DND-41 (cell line): Measurements from ENCODE around the gene SFT2D1.

Source experiments
- EZH2 ChIP-seq: IDR thresholded peaks from 3 replicates; pipeline ENCODE4 v1.6.1; 2012; ENCODE audit warnings: borderline replicate concordance, low read depth, mild to moderate bottlenecking, moderate library complexity, low read length, inconsistent platforms; ENCODE audit not compliant: severe bottlenecking
- TF ChIP-seq, protein P1 (sequence below): IDR thresholded peaks from 2 replicates; pipeline ENCODE4 v1.5.1; 2012; ENCODE audit warnings: borderline replicate concordance, low read length, moderate library complexity, mild to moderate bottlenecking; ENCODE audit not compliant: poor library complexity, severe bottlenecking; ENCODE audit errors: extremely low read depth

DNA sequence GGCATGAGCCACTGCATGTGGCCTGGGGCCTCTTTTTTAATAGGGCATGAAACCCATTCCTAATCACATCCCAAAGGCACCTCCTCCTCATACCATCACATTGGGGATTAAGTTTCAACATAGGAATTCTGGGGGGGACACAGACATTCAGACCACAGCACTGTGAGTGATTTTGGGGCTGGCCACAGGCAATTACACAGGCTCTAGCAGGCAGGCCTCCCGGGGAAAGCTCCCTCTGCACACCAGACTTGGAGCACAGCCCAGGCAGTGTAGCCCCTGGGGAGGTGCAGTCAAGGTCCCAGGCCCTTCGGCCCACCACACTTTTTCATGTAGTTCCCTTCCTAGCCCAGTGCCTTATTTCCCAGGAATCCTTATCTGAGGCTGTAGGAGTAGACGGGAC lies 5.5 kb downstream of the SFT2D1 start:
- TF ChIP-seq, protein P1, sequence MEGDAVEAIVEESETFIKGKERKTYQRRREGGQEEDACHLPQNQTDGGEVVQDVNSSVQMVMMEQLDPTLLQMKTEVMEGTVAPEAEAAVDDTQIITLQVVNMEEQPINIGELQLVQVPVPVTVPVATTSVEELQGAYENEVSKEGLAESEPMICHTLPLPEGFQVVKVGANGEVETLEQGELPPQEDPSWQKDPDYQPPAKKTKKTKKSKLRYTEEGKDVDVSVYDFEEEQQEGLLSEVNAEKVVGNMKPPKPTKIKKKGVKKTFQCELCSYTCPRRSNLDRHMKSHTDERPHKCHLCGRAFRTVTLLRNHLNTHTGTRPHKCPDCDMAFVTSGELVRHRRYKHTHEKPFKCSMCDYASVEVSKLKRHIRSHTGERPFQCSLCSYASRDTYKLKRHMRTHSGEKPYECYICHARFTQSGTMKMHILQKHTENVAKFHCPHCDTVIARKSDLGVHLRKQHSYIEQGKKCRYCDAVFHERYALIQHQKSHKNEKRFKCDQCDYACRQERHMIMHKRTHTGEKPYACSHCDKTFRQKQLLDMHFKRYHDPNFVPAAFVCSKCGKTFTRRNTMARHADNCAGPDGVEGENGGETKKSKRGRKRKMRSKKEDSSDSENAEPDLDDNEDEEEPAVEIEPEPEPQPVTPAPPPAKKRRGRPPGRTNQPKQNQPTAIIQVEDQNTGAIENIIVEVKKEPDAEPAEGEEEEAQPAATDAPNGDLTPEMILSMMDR = no peak
- TF ChIP-seq EZH2 = no peak
